Bone marrow (tissue), 2 donors: ENCODE results near the gene DMAC2.
A peak's percentile ranks its signal among the peaks of the same experiment; 100 is the strongest.
"Not testable (repeated sequence)": the region's sequence is repeated elsewhere in the genome, so short reads cannot be mapped to it uniquely, and the experiment has no call there.

Source experiments
- DNase-seq, 2 donors: peaks; one replicate each; lab custom pipeline; 2025; lab: John Stamatoyannopoulos, UW

Gene DMAC2

GRCh38 chr19:41398598-41398997 is 41.1 kb downstream of the DMAC2 start:
- DNase-seq: no peak

GRCh38 chr19:41398050-41398418 is 41.7 kb downstream of the DMAC2 start:
- DNase-seq: no peak

- DNase-seq: peak; percentile 89 to 99
Measured at GRCh38 chr19:41397086-41398049, 42.3 kb downstream of the DMAC2 start, which contains the start of the genes BCKDHA and EXOSC5. Gene BCKDHA (plus strand): TSS chr19:41397818. CDS start chr19:41397828, 10 bp downstream. Gene EXOSC5 (minus strand): TSS chr19:41397359. CDS start chr19:41397328, 31 bp downstream.

GRCh38 chr19:41395355-41395754 is 44.4 kb downstream of the DMAC2 start:
- DNase-seq: no peak

- no peak for DNase-seq
Measured at GRCh38 chr19:41392775-41393174, 46.9 kb downstream of the DMAC2 start.

GRCh38 chr19:41391618-41392017 is 48.1 kb downstream of the DMAC2 start:
- no peak for DNase-seq

- DNase-seq: no peak
Measured at GRCh38 chr19:41386442-41386841, 53.3 kb downstream of the DMAC2 start.

GRCh38 chr19:41384351-41384750 is 55.4 kb downstream of the DMAC2 start:
- DNase-seq: no peak

GRCh38 chr19:41381536-41381935 is 58.2 kb downstream of the DMAC2 start:
- DNase-seq: not testable (repeated sequence)
